HEK293 (cell line): ENCODE results near the gene MOB2.

ENCODE experiments used
- CTCF ChIP-seq: fragments of 450-650 bp; formaldehyde crosslinking; IDR thresholded peaks from 2 replicates; pipeline ENCODE4 v1.5.1; 2016; ENCODE audit warnings: missing biosample characterization, missing genetic modification characterization
- KLF10 ChIP-seq: fragments of 450-650 bp; IDR thresholded peaks from 2 replicates; pipeline ENCODE4 v1.5.1; 2018; ENCODE audit warnings: missing biosample characterization, mild to moderate bottlenecking, missing genetic modification characterization
- TRIM28 ChIP-seq: IDR thresholded peaks from 2 replicates; pipeline ENCODE4 v1.6.1; 2011; ENCODE audit warnings: low read length, control low read depth, borderline replicate concordance
- ZBTB20 ChIP-seq: fragments of 450-650 bp; formaldehyde crosslinking; IDR thresholded peaks from 2 replicates; pipeline ENCODE4 v1.5.1; 2016; ENCODE audit warnings: missing biosample characterization, missing genetic modification characterization
- ZIC2 ChIP-seq: fragments of 450-650 bp; formaldehyde crosslinking; IDR thresholded peaks from 2 replicates; pipeline ENCODE4 v1.5.1; 2016; ENCODE audit warnings: missing biosample characterization, missing genetic modification characterization
- ZNF610 ChIP-seq: fragments of 450-650 bp; formaldehyde crosslinking; IDR thresholded peaks from 2 replicates; pipeline ENCODE4 v1.5.1; 2016; ENCODE audit warnings: missing biosample characterization, missing genetic modification characterization, borderline replicate concordance

DNA sequence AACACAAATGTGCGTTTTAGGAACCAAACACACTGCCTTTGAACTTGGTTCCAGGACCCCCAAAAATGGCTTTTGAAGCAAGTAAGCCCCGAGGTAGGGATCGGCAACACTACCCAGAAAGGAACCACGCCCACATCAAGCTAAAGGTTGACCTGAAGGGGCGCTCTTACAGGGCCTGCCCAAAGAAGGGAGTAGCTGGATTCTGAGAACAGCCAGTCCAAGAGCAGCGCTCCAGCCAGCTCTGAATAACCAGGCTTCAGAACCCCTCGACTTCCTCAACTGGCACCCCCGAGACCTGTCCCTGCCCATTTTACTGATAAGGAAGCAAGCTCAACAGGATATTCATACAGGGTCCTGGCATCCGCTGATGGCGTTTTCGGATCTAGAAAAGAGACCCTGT, 18.9 kb upstream of the MOB2 start:
- TF ChIP-seq KLF10 (tag by site-specific recombination): no peak
- no peak for TF ChIP-seq ZBTB20 (tag by site-specific recombination)
- no peak for TF ChIP-seq CTCF (tag by site-specific recombination)
- TF ChIP-seq TRIM28: no peak
- TF ChIP-seq ZIC2 (tag by site-specific recombination): no peak
- TF ChIP-seq ZNF610 (tag by site-specific recombination): no peak
